SK-N-SH treated with all-trans-retinoic acid at 6 μM for 48 hours (cell line): ENCODE results near the gene OBP2A.

Experiments used
- ATAC-seq: fragments of 200-7000 bp; cut with Tn5 transposase; 3 replicates; pipeline ENCODE4 v1.9.1; 2020; ENCODE audit warnings: mild to moderate bottlenecking, moderate library complexity
- CSRNP3 ChIP-seq: fragments of 250-450 bp; sonication (Bioruptor Pico); IDR thresholded peaks from 2 replicates; pipeline ENCODE4 v1.5.1; 2021; ENCODE audit warnings: mild to moderate bottlenecking, moderate library complexity
- GLIS3 ChIP-seq: fragments of 250-450 bp; sonication (Bioruptor Pico); IDR thresholded peaks from 2 replicates; pipeline ENCODE4 v1.5.0; 2020; ENCODE audit warnings: mild to moderate bottlenecking, moderate library complexity
- OSR1 ChIP-seq: fragments of 250-450 bp; sonication (Bioruptor Pico); IDR thresholded peaks from 2 replicates; pipeline ENCODE4 v1.8.0; 2022; ENCODE audit warnings: moderate library complexity, mild to moderate bottlenecking, inconsistent platforms
- POU6F1 ChIP-seq: fragments of 250-450 bp; sonication (Bioruptor Pico); IDR thresholded peaks from 2 replicates; pipeline ENCODE4 v1.8.0; 2021; ENCODE audit warnings: low read depth, mild to moderate bottlenecking, moderate library complexity, borderline replicate concordance
- PPARA ChIP-seq: fragments of 250-450 bp; sonication (Bioruptor Pico); IDR thresholded peaks from 2 replicates; pipeline ENCODE4 v1.5.0; 2020; ENCODE audit warnings: mild to moderate bottlenecking, borderline replicate concordance
- SNAI2 ChIP-seq: fragments of 250-450 bp; sonication (Bioruptor Pico); IDR thresholded peaks from 2 replicates; pipeline ENCODE4 v1.5.0; 2020; ENCODE audit warnings: mild to moderate bottlenecking, moderate library complexity
- TCF4 ChIP-seq: fragments of 250-450 bp; sonication (Bioruptor Pico); IDR thresholded peaks from 2 replicates; pipeline ENCODE4 v1.8.0; 2021; ENCODE audit warnings: mild to moderate bottlenecking, moderate library complexity, borderline replicate concordance
- TOX ChIP-seq: fragments of 250-450 bp; sonication (Bioruptor Pico); IDR thresholded peaks from 2 replicates; pipeline ENCODE4 v1.8.0; 2021; ENCODE audit warnings: mild to moderate bottlenecking, moderate library complexity, borderline replicate concordance
- ZC3H10 ChIP-seq: fragments of 250-450 bp; sonication (Bioruptor Pico); IDR thresholded peaks from 2 replicates; pipeline ENCODE4 v1.5.1; 2021; ENCODE audit warnings: mild to moderate bottlenecking, moderate library complexity
- ZFP30 ChIP-seq: fragments of 450-650 bp; formaldehyde crosslinking; IDR thresholded peaks from 2 replicates; pipeline ENCODE4 v1.5.0; 2022; ENCODE audit warnings: mild to moderate bottlenecking, moderate library complexity
- ZNF565 ChIP-seq: fragments of 450-650 bp; formaldehyde crosslinking; conservative IDR thresholded peaks from 2 replicates; pipeline ENCODE4 v1.5.0; 2020; ENCODE audit warnings: low read depth, mild to moderate bottlenecking, moderate library complexity
- ZNF70 ChIP-seq: fragments of 450-650 bp; formaldehyde crosslinking; IDR thresholded peaks from 2 replicates; pipeline ENCODE4 v1.5.0; 2020; ENCODE audit warnings: mild to moderate bottlenecking, moderate library complexity
- TF ChIP-seq, protein P1 (sequence below): fragments of 250-450 bp; sonication (Bioruptor Pico); IDR thresholded peaks from 2 replicates; pipeline ENCODE4 v1.5.0; 2020; ENCODE audit warnings: mild to moderate bottlenecking, moderate library complexity
- TF ChIP-seq, protein P2 (sequence below): fragments of 250-450 bp; sonication (Bioruptor Pico); IDR thresholded peaks from 2 replicates; pipeline ENCODE4 v1.5.1; 2020; ENCODE audit warnings: low read depth, mild to moderate bottlenecking, moderate library complexity
- TF ChIP-seq, protein P3 (sequence below): fragments of 250-450 bp; sonication (Bioruptor Pico); IDR thresholded peaks from 2 replicates; pipeline ENCODE4 v1.8.0; 2020; ENCODE audit warnings: mild to moderate bottlenecking, moderate library complexity, borderline replicate concordance

The OBP2A gene

GRCh38 chr9:135581636-135582426, 35.9 kb downstream of the OBP2A start:
- no peak for ATAC-seq

DNA sequence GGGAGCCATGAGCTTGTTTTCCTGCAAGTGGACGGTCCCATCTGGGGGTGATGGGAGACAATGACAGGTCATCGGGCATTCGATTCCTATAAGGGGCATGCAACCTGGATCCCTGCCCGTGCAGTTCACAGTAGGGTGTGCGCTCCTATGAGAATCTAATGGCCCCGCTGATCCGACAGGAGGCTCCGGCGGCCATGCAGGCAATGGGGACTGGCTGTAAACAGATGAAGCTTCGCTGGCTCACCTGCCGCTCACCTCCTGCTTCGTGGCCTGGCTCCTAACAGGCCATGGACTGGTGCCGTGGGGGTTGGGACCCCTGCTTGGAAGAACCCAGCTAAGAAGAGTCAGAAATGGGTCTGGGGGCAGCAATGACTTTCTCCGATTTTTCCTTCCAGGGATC, 36.6 kb downstream of the OBP2A start:
- ATAC-seq = no peak
- TF ChIP-seq PPARA (no peak), ZNF565 (no peak), ZNF70 (no peak), ZC3H10 (no peak), GLIS3 (CRISPR knock-in tag) (no peak), OSR1 (CRISPR knock-in tag) (no peak), SNAI2 (CRISPR knock-in tag) (no peak), CSRNP3 (CRISPR knock-in tag) (no peak), TCF4 (no peak), TOX (CRISPR knock-in tag) (no peak)
- TF ChIP-seq, protein P1, sequence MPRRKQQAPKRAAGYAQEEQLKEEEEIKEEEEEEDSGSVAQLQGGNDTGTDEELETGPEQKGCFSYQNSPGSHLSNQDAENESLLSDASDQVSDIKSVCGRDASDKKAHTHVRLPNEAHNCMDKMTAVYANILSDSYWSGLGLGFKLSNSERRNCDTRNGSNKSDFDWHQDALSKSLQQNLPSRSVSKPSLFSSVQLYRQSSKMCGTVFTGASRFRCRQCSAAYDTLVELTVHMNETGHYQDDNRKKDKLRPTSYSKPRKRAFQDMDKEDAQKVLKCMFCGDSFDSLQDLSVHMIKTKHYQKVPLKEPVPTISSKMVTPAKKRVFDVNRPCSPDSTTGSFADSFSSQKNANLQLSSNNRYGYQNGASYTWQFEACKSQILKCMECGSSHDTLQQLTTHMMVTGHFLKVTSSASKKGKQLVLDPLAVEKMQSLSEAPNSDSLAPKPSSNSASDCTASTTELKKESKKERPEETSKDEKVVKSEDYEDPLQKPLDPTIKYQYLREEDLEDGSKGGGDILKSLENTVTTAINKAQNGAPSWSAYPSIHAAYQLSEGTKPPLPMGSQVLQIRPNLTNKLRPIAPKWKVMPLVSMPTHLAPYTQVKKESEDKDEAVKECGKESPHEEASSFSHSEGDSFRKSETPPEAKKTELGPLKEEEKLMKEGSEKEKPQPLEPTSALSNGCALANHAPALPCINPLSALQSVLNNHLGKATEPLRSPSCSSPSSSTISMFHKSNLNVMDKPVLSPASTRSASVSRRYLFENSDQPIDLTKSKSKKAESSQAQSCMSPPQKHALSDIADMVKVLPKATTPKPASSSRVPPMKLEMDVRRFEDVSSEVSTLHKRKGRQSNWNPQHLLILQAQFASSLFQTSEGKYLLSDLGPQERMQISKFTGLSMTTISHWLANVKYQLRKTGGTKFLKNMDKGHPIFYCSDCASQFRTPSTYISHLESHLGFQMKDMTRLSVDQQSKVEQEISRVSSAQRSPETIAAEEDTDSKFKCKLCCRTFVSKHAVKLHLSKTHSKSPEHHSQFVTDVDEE (CRISPR knock-in tag) = no peak
- TF ChIP-seq, protein P2, sequence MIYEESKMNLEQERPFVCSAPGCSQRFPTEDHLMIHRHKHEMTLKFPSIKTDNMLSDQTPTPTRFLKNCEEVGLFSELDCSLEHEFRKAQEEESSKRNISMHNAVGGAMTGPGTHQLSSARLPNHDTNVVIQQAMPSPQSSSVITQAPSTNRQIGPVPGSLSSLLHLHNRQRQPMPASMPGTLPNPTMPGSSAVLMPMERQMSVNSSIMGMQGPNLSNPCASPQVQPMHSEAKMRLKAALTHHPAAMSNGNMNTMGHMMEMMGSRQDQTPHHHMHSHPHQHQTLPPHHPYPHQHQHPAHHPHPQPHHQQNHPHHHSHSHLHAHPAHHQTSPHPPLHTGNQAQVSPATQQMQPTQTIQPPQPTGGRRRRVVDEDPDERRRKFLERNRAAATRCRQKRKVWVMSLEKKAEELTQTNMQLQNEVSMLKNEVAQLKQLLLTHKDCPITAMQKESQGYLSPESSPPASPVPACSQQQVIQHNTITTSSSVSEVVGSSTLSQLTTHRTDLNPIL (CRISPR knock-in tag) = no peak
- TF ChIP-seq, protein P3, sequence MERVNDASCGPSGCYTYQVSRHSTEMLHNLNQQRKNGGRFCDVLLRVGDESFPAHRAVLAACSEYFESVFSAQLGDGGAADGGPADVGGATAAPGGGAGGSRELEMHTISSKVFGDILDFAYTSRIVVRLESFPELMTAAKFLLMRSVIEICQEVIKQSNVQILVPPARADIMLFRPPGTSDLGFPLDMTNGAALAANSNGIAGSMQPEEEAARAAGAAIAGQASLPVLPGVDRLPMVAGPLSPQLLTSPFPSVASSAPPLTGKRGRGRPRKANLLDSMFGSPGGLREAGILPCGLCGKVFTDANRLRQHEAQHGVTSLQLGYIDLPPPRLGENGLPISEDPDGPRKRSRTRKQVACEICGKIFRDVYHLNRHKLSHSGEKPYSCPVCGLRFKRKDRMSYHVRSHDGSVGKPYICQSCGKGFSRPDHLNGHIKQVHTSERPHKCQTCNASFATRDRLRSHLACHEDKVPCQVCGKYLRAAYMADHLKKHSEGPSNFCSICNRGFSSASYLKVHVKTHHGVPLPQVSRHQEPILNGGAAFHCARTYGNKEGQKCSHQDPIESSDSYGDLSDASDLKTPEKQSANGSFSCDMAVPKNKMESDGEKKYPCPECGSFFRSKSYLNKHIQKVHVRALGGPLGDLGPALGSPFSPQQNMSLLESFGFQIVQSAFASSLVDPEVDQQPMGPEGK (CRISPR knock-in tag) = no peak

More at GRCh38 chr9:135581636-135582426, 35.9 kb downstream of the OBP2A start:
- TF ChIP-seq, protein P1 (CRISPR knock-in tag) = no peak

- TF ChIP-seq, protein P3 (CRISPR knock-in tag) = no peak
- TF ChIP-seq POU6F1 = no peak
- TF ChIP-seq ZFP30 (CRISPR knock-in tag) = no peak
- no peak for TF ChIP-seq GLIS3 (CRISPR knock-in tag)
- no peak for ATAC-seq
Measured at GRCh38 chr9:135582966-135583687, 37.2 kb downstream of the OBP2A start.
